ENCODE results near the gene KIRREL1. TPM values are rescaled to one million over a fixed set of nuclear protein-coding genes. Genes with fewer than 3 reads are reported as not detected.

The KIRREL1 gene
- total RNA-seq, 4 donors from 2014 or later = 8.2 to 18.3 (median 12.6) TPM

DNA sequence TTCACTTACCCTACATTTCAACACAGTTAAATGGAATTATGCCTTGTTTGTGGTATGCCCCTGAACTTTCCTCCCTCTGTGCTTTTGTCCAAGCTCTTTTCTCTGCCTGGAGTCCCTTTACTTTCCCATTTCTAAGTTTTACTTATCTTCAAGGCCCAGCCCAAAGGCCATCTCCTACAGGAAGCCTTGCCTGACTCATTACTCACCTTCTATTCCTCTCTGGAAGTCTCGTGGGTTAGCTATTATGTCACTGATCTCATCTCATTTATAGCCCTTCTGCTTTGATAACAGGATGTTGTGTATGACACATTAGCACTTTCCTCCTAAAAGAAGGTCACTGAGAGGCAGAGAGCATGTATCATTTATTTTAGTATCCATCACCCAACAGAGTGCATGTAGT lies 108.5 kb downstream of the KIRREL1 start:
- no peaks in the 10 kb centered on the region for H3K9me3 ChIP-seq
- peaks cover 0 to 11% (median 0%) of the 10 kb centered on the region in 4 donors for H3K4me1 ChIP-seq
- DNase-seq = no peak
- WGBS, 2 donors (ENCODE audit: low coverage in 1 of 2) = 0 to 3% methylated on average over 1 of the region's 1 CpG
- intact Hi-C loops (cut with DNase I; ENCODE audit: low total_unique reads) = no loop called here
- no peak for TF ChIP-seq POLR2A (IDR thresholded peaks at IDR 0.05)
- no peaks in the 10 kb centered on the region for H3K36me3 ChIP-seq
- H3K4me3 ChIP-seq = no peak overlapping the region
- no peak overlapping the region for H3K27ac ChIP-seq
- peaks cover 8% of the 10 kb centered on the region for H3K27me3 ChIP-seq
- in situ Hi-C loops (cut with MboI; ENCODE audit: low pct_ligation_motif_present in 1 of 4, low pct_unique_long_range_greater_than_20kb in 1 of 4, low sequenced_read_pairs in 3 of 4) = loop anchor here in 1 of 4 donors (10.0 kb wide), 1 partner anchor 117 kb away; no protein-coding TSS in a partner anchor

DNA sequence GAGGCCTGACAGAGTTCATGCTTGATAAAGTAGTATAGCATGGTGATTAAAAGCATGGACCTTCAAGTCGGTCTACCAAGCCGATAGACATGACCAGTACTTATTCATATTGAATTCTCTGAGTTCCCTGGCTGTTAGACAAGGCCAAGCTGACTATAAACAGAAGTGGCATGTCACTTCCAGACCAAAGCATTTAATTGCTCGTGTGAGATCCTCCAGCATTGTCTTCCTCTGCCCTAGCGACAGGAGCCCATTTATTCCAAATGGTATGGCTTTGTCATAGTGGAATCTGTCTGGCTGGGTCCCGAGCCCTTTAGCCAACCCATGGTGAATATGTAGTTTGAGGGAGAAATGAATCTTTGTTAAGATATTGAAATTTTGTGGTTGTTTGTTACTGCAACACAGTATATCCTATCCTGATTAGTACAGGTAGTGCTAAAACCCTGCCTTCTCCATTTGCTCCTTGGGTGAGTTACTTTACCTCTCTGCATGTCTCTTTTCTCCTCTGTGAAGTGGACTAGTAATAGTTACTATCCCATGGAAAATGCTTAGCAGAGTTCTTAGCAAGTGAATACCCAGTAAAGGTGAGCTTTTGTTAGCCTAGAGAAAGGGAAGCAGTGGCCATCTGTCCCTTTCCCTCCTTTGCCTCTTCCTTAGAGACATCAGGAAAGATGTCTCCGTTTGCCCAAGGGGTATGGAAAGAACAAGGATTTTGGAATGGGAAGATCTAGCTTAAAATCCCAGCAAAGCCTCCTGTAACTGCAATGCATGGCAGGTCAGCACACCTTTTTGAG lies 109.6 kb downstream of the KIRREL1 start:
- Histone ChIP-seq H3K27me3 (peaks cover 8% of the 10 kb centered on the region), H3K27ac (no peak overlapping the region), H3K4me1 (peaks cover 0 to 11% (median 0%) of the 10 kb centered on the region in 4 donors), H3K4me3 (no peak overlapping the region), H3K9me3 (no peaks in the 10 kb centered on the region), H3K36me3 (no peaks in the 10 kb centered on the region)
- WGBS, 2 donors (ENCODE audit: low coverage in 1 of 2) = 73 to 100% methylated on average over 1 to 6 of the region's 6 CpGs
- in situ Hi-C loops (cut with MboI; ENCODE audit: low pct_ligation_motif_present in 1 of 4, low pct_unique_long_range_greater_than_20kb in 1 of 4, low sequenced_read_pairs in 3 of 4) (loop anchor here in 1 of 4 donors (10.0 kb wide), 1 partner anchor 118 kb away; no protein-coding TSS in a partner anchor), intact Hi-C loops (cut with DNase I; ENCODE audit: low total_unique reads) (no loop called here)
- DNase-seq = no peak
- TF ChIP-seq POLR2AphosphoS5 (IDR thresholded peaks at IDR 0.05) = no peak
- TF ChIP-seq EP300 (IDR thresholded peaks at IDR 0.05; ENCODE audit: low read depth) = no peak
- TF ChIP-seq POLR2A (IDR thresholded peaks at IDR 0.05) = no peak
- TF ChIP-seq, protein P1, sequence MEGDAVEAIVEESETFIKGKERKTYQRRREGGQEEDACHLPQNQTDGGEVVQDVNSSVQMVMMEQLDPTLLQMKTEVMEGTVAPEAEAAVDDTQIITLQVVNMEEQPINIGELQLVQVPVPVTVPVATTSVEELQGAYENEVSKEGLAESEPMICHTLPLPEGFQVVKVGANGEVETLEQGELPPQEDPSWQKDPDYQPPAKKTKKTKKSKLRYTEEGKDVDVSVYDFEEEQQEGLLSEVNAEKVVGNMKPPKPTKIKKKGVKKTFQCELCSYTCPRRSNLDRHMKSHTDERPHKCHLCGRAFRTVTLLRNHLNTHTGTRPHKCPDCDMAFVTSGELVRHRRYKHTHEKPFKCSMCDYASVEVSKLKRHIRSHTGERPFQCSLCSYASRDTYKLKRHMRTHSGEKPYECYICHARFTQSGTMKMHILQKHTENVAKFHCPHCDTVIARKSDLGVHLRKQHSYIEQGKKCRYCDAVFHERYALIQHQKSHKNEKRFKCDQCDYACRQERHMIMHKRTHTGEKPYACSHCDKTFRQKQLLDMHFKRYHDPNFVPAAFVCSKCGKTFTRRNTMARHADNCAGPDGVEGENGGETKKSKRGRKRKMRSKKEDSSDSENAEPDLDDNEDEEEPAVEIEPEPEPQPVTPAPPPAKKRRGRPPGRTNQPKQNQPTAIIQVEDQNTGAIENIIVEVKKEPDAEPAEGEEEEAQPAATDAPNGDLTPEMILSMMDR (IDR thresholded peaks at IDR 0.05) = no peak

DNA sequence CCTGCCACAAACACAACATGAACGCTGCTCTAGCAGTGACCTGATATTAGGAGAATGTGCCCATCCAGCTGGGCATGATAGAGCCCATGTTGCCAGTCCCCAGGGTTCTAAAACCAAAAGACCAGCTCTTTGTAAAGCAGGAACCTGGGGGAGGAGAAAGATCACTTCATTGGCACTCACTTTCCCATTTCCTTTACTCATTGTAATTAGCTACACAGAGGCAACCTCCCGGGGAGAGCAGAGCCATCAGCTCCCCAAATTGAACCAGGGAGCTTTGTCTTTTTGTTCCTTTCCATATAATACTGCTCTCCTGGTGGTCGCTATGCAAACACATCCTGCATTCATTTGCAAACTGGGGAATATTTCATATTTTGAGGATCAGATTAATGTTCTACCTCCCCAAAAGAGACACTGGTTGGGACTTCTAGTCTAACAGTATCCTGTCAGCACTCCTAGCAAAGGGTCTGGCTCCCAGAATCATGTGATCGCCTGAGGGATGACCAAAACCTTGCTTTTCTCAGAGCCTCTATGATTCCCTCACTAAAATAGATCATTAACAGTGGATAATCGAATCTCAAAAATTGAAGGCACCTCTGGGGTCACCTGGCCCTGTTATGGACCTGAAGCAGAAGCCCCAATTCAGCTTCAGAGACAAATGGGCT lies 110.5 kb downstream of the KIRREL1 start:
- 66 to 78% methylated on average over 3 to 5 of the region's 5 CpGs for WGBS, 2 donors (ENCODE audit: low coverage in 1 of 2)
- intact Hi-C loops (cut with DNase I; ENCODE audit: low total_unique reads) = no loop called here
- H3K27me3 ChIP-seq = peaks cover 8% of the 10 kb centered on the region
- no peaks in the 10 kb centered on the region for H3K36me3 ChIP-seq
- in situ Hi-C loops (cut with MboI; ENCODE audit: low pct_ligation_motif_present in 1 of 4, low pct_unique_long_range_greater_than_20kb in 1 of 4, low sequenced_read_pairs in 3 of 4) = loop anchor here in 1 of 4 donors (10.0 kb wide), 1 partner anchor 119 kb away; no protein-coding TSS in a partner anchor
- no peaks in the 10 kb centered on the region for H3K9me3 ChIP-seq
- no peak overlapping the region for H3K27ac ChIP-seq
- DNase-seq = no peak
- peaks cover 0 to 11% (median 0%) of the 10 kb centered on the region in 4 donors for H3K4me1 ChIP-seq
- TF ChIP-seq EP300 (IDR thresholded peaks at IDR 0.05; ENCODE audit: low read depth) (no peak), POLR2AphosphoS5 (IDR thresholded peaks at IDR 0.05) (no peak), POLR2A (IDR thresholded peaks at IDR 0.05) (no peak)
- TF ChIP-seq, protein P1 (IDR thresholded peaks at IDR 0.05) = no peak
- H3K4me3 ChIP-seq = no peak overlapping the region

DNA sequence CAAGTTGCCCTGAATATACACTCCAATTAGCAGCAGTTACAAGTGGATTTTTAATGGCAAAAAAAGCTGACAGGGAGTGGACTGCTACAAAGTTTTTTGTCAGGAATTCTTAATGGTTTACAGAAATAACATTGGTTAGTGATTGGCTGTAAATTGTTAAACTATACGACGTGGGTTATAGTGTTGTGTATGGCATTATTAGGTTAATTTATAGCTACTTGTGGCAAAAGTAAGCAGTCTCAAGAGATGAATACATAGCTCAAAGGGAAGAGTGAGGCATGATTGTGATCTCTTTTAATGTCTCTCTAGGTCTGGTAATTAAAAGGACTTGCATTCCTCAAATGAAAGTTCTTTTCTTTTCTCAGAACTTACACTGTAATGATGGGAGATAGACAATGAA lies 111.4 kb downstream of the KIRREL1 start:
- Histone ChIP-seq H3K9me3 (no peaks in the 10 kb centered on the region), H3K27me3 (peaks cover 8% of the 10 kb centered on the region), H3K27ac (no peak overlapping the region), H3K4me1 (peaks cover 0 to 11% (median 0%) of the 10 kb centered on the region in 4 donors), H3K36me3 (no peaks in the 10 kb centered on the region), H3K4me3 (no peak overlapping the region)
- in situ Hi-C loops (cut with MboI; ENCODE audit: low pct_ligation_motif_present in 1 of 4, low pct_unique_long_range_greater_than_20kb in 1 of 4, low sequenced_read_pairs in 3 of 4) (loop anchor here in 1 of 4 donors (10.0 kb wide), 1 partner anchor 120 kb away; no protein-coding TSS in a partner anchor), intact Hi-C loops (cut with DNase I; ENCODE audit: low total_unique reads) (no loop called here)
- TF ChIP-seq POLR2AphosphoS5 (IDR thresholded peaks at IDR 0.05) (no peak), POLR2A (IDR thresholded peaks at IDR 0.05) (no peak), EP300 (IDR thresholded peaks at IDR 0.05; ENCODE audit: low read depth) (no peak)
- TF ChIP-seq, protein P1 (IDR thresholded peaks at IDR 0.05) = no peak
- WGBS, 2 donors (ENCODE audit: low coverage in 1 of 2) = 40 to 41% methylated on average over 2 of the region's 2 CpGs
- no peak for DNase-seq

Data from transverse colon (tissue), 4 donors.